Activated T-helper 1 cell treated with anti-CD3 and anti-CD28 coated beads, Interleukin-2, amount 50 U/mL, for 16 hours (primary cell): ENCODE results near the gene IQGAP3.
"Not testable (repeated sequence)": the region's sequence is repeated elsewhere in the genome, so short reads cannot be mapped to it uniquely, and the experiment has no call there.

ENCODE experiments used
- DNase-seq, 2 donors: peaks; one replicate each; pipeline ENCODE4 v3.0.0-alpha.2; 2020; ENCODE audit warnings: low read depth in 1 of 2, low spot score in 1 of 2

The IQGAP3 gene, protein sequence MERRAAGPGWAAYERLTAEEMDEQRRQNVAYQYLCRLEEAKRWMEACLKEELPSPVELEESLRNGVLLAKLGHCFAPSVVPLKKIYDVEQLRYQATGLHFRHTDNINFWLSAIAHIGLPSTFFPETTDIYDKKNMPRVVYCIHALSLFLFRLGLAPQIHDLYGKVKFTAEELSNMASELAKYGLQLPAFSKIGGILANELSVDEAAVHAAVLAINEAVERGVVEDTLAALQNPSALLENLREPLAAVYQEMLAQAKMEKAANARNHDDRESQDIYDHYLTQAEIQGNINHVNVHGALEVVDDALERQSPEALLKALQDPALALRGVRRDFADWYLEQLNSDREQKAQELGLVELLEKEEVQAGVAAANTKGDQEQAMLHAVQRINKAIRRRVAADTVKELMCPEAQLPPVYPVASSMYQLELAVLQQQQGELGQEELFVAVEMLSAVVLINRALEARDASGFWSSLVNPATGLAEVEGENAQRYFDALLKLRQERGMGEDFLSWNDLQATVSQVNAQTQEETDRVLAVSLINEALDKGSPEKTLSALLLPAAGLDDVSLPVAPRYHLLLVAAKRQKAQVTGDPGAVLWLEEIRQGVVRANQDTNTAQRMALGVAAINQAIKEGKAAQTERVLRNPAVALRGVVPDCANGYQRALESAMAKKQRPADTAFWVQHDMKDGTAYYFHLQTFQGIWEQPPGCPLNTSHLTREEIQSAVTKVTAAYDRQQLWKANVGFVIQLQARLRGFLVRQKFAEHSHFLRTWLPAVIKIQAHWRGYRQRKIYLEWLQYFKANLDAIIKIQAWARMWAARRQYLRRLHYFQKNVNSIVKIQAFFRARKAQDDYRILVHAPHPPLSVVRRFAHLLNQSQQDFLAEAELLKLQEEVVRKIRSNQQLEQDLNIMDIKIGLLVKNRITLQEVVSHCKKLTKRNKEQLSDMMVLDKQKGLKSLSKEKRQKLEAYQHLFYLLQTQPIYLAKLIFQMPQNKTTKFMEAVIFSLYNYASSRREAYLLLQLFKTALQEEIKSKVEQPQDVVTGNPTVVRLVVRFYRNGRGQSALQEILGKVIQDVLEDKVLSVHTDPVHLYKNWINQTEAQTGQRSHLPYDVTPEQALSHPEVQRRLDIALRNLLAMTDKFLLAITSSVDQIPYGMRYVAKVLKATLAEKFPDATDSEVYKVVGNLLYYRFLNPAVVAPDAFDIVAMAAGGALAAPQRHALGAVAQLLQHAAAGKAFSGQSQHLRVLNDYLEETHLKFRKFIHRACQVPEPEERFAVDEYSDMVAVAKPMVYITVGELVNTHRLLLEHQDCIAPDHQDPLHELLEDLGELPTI (N-terminal part only)

DNA sequence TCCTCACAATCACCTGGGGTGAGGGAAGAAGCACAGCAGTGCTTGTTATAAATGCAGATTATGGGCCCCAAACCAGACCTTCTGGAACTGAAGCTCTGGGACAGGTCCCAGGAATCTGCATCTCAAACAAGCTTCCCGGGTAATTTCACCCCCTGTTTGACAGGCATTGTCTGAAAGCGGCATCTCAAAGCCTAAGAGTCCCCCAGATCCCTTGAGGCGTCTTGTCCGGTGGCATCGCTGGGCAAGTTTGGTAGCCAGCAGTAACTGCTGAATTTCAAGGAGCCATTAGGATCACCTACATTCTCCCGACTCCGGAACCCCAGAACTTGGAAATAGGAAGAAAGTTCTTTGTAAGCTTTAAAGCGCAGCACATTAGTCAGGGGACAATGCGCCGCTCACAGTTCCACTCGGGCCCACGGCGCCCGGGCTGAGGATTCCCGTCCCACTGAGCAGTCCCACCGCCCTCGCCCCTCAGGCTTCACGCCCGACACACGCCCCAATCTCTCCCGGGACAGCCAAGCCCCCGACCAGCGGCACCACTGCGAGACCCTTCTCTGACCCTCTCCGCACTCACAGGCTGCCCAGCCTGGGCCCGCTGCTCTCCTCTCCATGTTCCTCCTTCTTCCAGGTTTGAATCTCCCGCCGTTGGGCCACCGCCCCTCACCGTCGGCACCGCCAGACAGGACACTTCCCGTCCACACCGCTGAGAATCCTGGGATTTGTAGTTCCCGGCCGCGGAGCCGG is at the start of gene IQGAP3:
TSS of gene IQGAP3 (minus strand) at position 647 of the 744 bp plus-strand sequence. CDS start at position 611, 36 bp downstream.
- peak; percentile 38 to 44 for DNase-seq

DNA sequence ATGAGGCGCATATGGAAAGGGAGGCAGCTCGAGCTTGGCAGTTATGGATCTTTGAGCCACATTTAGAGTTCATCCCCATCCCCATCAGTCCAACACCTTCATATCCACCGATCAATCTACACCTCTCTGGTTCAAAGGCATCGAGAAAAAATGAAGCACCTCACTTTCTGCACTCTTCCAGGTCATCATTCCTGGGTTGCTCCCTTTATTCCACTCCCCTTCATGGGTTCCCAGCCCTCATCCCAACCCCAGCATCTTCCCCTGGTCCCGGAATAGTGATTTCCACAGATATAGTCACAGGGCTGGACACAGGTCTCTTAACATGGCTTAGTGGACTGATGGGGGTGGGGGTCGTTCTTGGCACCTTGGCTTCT is 47.2 kb upstream of the IQGAP3 start:
- DNase-seq, result no peak

DNA sequence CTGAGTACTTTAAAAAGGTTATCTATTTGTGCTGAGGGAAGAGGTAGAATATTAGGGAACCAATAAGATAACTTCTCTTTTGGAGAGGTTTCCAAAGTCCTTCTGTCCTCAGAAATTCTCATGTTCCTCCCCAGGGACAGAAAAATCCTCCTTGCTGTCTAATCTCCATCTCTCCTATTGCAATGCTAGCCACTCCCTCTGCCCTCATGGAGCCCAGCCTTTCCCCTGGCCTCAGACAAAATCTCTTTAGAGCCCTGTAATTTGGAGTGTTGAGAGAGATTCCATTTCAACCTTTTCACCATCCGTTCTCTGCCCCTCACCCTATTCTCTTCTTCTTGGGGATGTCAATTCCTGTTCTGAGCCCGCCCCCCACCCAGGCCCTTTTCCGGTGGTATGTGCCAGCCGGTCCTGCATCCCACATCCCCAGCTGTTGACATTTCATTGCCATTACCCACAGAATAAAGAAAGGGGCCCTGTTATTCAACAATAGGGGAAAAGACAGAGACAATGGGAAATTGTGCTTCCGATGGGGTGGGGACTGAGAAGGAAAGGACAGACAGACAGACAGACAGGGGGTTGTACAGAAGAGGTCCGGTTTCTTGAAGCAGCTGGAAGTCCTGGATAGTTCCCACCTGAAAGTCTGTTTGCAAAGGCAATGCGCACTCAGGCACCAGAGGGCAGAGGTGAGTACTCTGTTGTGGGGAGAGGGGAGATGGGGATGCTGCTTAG is 46.7 kb upstream of the IQGAP3 start, which contains the start of gene HAPLN2:
TSS of gene HAPLN2 (plus strand) at position 563 of the 729 bp plus-strand sequence. CDS start 4,076 bp downstream, outside the sequence.
- no peak for DNase-seq

DNA sequence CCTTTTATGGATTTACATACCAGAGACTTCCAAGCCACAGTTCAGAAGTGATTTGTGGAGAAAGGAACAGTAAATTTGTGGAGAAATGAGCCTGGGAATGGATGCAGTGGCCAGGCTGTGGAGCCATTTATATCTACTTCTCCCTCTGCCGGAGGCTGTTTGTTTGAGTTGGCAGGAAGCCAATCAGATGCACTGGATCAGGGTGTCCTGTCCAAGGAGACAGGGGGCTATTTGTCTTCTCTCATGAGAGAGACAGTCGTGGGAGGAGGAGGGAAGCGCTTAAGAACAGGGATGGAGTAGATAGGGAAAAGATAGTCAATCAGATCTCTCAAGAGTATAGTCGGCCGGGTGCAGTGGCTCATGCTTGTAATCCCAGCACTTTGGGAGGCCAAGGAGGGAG is 44.1 kb upstream of the IQGAP3 start:
- DNase-seq, result no peak

DNA sequence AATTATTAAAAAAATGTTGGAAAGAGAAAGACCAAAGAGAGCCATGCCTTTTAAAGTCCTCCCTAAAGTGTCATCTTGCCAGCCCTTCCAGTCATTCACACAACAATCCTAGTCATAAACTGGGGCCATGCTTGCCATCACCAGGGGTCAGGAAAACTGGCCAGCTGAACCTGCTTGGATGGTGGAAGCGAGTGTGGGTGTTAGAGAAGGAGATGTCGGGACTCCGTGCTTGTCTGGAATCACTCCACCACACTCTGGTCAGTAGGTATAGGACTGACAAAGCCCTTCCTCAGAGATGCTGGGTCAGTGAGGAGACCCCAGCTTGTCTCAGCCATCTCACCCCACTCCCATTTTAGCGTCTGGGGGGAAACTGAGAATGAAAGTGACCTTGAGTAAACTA is 43.6 kb upstream of the IQGAP3 start:
- no peak for DNase-seq

DNA sequence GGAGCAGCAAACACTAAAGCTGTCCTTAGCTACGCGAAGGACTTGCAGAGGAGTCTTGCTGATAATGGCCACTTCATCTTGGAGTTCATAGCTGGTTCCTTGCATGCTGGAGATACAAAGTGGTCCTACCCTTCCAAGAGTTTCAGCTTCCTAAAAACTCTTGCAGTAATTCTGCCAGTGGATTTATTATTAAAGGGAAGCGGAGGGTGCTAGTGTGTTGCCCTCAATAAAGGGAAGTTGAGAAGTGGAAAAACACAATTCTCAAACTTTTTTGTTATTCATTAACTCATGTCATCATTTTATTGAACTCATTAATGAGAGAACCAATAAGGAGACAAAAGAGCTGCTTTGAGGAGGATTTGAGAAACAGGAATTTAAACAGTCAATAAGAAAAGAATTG is 40.3 kb upstream of the IQGAP3 start:
- DNase-seq, result no peak

DNA sequence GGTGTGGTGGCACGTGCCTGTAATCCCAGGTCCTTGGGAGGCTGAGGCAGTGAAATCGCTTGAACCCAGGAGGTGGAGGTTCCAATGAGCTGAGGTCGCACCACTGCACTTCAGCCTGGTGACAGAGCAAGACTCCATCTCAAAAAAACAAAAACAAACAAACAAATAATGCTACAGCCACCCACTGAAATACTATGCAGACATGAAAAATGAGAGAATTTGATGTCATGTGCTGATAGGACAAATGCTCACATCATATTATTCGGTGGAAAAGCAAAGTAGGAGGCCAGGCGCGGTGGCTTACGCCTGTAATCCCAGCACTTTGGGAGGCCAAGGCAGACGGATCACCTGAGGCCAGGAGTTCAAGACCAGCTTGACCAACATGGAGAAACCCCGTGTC is 37.7 kb upstream of the IQGAP3 start:
- DNase-seq, result not testable (repeated sequence)

DNA sequence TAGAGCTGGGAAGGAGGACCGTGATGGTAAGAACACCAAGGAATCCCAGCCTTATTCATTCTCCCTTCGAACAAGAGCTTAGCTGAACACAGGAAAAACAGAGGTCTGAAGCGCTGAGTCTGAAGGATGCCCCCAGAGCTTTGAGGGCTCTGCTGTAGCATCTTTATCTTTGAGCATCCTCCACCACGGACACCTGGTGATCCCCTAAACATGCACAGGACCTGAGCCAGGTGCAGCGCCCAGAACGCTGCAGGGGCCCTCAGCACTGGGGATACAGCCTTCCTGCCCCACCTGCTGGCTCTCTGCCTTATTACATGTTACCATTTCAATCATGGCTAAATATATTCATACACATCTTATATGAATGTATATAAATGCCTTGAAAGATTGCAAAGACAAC is 36.6 kb upstream of the IQGAP3 start:
- DNase-seq, result peak in 1 of 2 donors; percentile 35

DNA sequence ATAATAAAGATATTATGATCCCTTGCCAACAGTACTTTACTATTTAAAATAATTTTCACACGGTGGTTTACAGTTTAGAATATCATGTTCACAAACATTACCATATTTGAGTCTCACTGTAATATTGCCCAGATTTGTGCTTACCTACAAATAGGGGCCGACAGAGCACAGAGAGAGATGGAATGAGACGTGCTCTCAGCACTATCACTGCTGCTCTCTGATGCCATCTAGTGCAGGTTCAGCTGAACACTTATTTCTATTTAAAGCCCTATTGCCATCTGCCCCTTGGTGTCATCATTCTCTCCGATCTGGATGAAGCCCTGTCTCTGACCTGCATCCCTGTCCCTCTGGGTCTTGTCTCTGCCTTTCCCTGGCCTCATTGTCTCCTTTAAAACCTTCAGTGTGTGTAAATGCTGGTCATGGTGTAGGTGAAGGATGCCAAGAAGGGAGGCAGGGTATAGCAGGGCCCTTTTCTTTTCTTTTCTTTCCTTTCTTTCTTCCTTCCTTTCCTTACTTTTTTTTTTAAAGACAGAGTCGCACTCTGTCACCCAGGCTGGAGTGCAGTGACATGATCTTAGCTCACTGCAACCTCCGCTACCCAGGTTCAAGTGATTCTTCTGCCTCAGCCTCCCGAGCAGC is 35.8 kb upstream of the IQGAP3 start:
- peak in 1 of 2 donors; percentile 39 for DNase-seq

DNA sequence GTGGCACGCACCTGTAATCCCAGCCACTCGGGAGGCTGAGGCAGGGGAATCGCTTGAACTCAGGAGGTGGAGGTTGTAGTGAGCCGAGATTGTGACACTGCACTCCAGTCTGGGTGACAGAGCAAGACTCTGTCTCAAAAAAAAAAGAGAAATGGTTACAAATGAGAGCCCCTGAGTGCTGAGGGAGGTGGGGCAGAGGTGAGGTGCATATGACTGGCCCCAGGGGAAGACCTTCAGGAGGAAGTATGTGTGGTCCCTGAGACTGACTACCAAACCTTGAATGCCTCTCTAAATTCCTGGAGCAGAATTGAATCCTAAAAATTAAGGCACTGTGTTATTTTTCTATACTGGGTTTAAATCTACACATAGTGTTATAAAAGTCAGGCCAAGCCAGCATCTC is 35.0 kb upstream of the IQGAP3 start:
- not testable (repeated sequence) for DNase-seq

DNA sequence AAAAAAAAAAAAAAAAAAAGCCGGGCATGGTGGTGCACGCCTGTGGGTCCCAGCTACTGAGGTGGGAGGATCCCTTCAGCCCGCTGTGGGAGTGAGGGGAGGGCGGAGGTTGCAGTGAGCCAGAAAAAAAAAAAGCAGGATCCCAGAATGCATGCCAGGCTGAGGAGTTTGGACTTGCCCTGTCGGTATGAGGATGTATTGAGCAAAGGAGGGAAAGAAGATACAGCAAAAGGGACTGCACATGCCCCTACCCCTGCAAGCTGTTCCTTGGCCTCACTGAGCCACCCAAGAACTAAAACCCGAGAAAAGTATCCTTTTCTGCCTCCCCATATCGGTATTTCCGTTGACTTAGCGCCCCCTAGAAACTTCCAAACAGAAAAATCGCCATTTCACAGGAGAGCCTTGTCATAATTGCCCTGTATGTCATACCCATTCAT is 30.2 kb upstream of the IQGAP3 start:
- no peak for DNase-seq

DNA sequence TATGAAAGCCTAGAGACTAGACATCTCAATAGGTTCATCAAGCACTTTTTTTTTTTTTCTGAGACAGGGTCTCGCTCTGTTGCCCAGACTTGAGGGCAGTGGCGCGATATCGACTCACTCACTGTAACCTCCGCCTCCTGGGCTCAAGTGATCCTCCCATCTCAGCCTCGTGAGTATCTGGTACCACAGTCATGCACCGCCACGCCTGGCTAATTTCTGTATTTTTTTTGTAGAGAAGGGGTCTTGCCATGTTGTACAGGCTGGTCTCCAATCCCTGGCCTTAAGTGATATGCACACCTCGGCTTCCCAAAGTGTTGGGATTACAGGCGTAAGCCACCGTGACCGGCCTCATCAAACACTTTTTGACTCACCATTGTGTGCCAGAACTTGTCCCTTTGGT is 29.5 kb upstream of the IQGAP3 start:
- no peak for DNase-seq

DNA sequence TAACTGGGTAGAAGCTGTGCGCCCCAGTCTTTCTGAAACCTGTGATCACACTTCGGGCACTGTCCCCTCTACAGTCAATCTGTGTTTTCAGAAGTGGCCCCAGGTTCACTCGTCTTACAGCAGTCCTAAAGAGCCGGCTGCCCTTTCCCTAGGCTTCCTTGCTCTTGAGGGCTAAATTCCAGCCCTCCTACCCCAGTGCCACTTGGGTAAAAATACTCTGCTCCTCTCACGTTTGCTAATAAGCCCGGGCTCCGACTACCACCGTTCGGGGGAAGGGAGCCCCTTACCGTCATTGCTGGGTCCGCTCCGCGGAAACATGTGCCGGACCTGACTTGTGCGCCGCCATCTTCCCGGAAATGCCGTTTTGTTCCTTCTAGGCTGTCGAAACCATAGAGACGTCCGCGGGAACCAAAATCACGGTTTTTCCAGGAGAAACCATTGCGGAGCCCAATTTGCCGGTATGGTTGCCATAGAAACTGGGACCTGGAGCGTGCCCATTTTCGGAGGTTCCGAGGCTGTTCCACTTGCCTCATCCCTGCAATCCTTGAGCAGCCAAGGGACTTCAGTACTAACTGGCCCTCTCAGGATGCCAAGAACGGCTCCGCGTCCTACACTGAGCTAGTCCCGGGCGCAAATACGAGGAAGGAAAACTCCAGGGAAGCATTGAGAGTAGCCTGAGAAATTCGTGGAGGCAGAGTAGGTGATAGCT is 28.9 kb upstream of the IQGAP3 start, which contains the start of gene GPATCH4:
TSS of gene GPATCH4 (minus strand) at position 358 of the 709 bp plus-strand sequence.
- DNase-seq, result peak; percentile 40 to 66

DNA sequence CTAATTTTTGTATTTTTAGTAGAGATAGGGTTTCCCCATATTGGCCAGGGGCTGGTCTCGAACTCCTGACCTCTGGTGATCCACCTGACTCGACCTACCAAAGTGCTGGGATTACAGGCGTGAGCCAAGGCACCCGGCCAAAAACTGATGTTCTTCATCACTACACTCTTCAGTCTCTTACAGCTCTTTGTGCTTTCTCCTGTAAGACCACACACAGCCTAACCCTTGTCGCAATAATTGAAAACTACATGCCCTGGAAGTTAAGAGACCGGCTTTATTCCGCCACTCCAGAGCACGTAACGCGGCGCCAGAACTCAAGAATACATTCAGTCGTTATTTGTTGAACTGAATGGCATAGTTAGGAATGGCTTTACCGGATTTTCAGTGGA is 28.4 kb upstream of the IQGAP3 start:
- DNase-seq, result no peak

DNA sequence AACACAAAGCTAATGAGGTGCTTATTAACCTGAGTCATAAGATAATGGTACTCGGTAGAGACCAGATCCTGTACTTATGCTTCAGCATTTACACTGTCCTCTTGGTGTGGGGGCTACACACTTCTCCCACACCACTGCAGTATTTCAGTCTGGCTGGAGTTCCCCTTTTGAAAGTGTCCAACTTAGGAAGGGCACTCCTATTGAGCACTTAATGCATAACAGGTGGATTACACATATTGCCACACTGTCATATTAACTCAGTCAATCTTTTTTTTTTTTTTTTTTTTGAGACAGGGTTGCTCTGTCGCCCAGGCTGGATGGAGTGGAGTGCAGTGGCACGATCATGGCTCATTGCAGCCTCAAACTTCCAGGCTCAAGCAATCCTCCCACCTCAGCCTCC is 27.4 kb upstream of the IQGAP3 start:
- DNase-seq, result no peak

DNA sequence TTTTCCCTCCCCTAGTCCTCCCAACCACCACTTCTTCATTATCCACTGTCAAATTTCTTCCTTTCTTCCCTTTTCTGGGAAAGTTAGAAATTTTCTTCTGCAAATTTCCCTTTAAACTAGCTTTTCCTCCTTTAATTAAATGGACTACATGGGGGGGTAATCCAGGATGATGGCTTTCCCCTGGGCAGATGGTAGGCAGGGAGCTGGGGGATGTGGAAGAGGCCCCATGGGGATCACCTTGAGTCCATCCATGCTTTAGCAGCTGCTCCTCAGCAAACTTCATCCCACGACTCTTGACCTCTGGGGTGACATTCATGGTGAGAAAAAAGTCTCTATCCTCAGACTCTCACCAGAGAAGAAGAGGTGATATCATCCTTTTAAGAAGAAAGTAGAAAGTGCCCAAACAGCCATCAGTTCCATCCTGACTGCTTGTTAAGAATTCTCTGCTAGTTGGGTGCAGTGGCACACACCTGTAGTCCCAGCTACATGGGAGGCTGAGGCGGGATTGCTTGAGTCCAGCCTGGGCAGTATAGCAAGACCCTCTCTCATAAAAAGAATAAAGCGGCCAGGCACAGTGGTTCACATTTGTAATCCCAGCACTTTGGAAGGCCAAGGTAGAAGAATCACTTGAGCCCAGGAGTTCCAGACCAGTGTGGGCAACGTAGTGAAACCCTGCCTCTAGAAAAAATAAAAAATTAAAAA is 26.5 kb upstream of the IQGAP3 start:
- no peak for DNase-seq

DNA sequence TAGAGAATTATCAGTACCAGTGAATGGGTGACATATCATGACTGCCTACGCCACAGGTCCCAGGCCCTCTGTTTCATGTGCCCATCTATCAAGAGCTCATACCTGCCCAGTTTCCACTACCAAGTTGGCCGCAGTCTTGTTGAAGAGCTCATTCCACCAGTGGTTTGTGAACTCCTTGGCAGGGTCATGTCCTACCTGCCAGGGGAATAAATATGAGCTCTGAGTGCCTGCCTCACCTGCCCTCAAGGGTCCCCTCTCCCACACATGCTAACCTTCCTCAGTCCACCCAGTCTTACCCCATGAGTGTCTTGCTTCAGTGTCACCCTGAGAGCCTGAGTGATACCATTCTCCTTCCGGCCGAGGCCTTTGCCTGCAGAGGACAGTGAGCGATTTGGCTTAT is 25.8 kb upstream of the IQGAP3 start:
- no peak for DNase-seq

DNA sequence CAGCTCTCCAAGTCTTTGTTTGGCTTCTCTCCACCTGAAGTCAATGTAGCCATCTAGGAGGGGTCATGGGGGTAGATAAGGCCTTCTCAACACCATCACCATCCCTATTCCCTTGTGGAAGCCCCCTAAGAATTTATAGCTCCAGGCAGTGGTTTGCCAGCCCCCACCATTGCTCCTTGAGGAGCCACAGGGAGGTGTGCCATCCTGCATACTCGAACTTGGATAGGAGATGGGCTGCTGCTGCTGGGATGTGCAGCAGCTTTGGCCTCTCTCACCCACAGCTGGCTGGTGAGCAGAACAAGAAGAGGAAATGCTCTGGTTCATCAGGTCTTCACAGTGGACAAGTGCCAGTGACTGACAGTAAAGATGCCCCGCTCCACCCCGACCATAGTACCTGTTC is 24.1 kb upstream of the IQGAP3 start:
- DNase-seq, result no peak
